Right lobe of liver (tissue), 6 donors: ENCODE results near the gene DUSP18. TPM values are rescaled to one million over a fixed set of nuclear protein-coding genes. Genes with fewer than 3 reads are reported as not detected.

Experiments used
- ATAC-seq, 4 donors: fragments of 200-7000 bp; cut with Tn5 transposase; one replicate each; pipeline ENCODE4 v1.9.1; 2020; ENCODE audit warnings: mild to moderate bottlenecking in 4 of 4, moderate library complexity in 4 of 4
- DNase-seq, 3 donors: peaks; one replicate each; pipeline ENCODE4 v3.0.0-alpha.2; 2020
- H3K27ac ChIP-seq, 3 donors: fragments of 200-600 bp; one replicate each; pipeline ENCODE4 v1.8.0; 2022
- H3K27me3 ChIP-seq, 2 donors: fragments of 200-600 bp; one replicate each; pipeline ENCODE4 v1.8.0; 2022
- H3K36me3 ChIP-seq, 4 donors: fragments of 200-600 bp; sonication (generic) in 1 of 4; one replicate each; pipeline versions ENCODE4 v1.5.1 to v1.8.0; 2017 to 2022; ENCODE audit warnings: control low read depth in 1 of 4
- H3K4me1 ChIP-seq, 4 donors: fragments of 200-600 bp; sonication (generic) in 1 of 4; one replicate each; pipeline versions ENCODE4 v1.5.1 to v1.8.0; 2017 to 2022; ENCODE audit warnings: control low read depth in 1 of 4
- H3K4me3 ChIP-seq, 3 donors: fragments of 200-600 bp; one replicate each; pipeline ENCODE4 v1.8.0; 2022
- H3K9me3 ChIP-seq, 4 donors: fragments of 200-600 bp; sonication (generic) in 1 of 4; one replicate each; pipeline versions ENCODE4 v1.5.1 to v1.8.0; 2017 to 2022; ENCODE audit warnings: control low read depth in 1 of 4
- POLR2A ChIP-seq: fragments of 450-650 bp; IDR thresholded peaks from one replicate; pipeline ENCODE4 v1.6.1; 2017; ENCODE audit warnings: antibody characterized with exemption, mild to moderate bottlenecking
- WGBS: methylation state at CpG from one replicate; pipeline ENCODE4 v1.1.6; 2018; ENCODE audit warnings: low coverage, low lambda C conversion rate; ENCODE audit not compliant: insufficient coverage; ENCODE audit errors: missing lambda C conversion rate; 5-methylcytosine and 5-hydroxymethylcytosine counted together
- intact Hi-C, 2 donors: fragments of 100-400 bp; cut with DNase I; formaldehyde crosslinking; loops; one replicate each; pipeline versions ENCODE4 v1.11.2 to v1.14.1; 2022
- total RNA-seq, 6 experiments: library from RNA; depleted of rRNA in 2 of 6; stranded (reverse); fragments of >200 nt in 2 of 6; fragmentation: NEBNext Ultra II Directional in 3 of 6; extraction: Animal tissue kit (Norgen Biotek cat#: 25700) in 3 of 6; gene quantifications; one replicate each; pipeline versions ENCODE4 v1.1.0 to v1.2.4, GENCODE V29; 2016 to 2023
- TF ChIP-seq, protein P1 (sequence below), 4 donors: fragments of 200-600 bp in 3 of 4; fragments of 450-650 bp in 1 of 4; IDR thresholded peaks; one replicate each; pipeline versions ENCODE4 v1.5.1 to v1.8.0; 2016 to 2022; ENCODE audit warnings: antibody characterized with exemption in 4 of 4, mild to moderate bottlenecking in 2 of 4
- donor health status: DM: no; HTN: yes; CAD: no.
- donor health status: DM: no; HTN: no; CAD: no.
- donor health status: DM: no; HTN: no; CAD: no.
- donor health status: DM: no; HTN: yes; CAD: no.
- donor health status: DM: no; HTN: yes; CAD: no.

Gene DUSP18
- total RNA-seq, 6 experiments from 2014 or later, result 0.97 to 3.1 (median 2.2) TPM

DNA sequence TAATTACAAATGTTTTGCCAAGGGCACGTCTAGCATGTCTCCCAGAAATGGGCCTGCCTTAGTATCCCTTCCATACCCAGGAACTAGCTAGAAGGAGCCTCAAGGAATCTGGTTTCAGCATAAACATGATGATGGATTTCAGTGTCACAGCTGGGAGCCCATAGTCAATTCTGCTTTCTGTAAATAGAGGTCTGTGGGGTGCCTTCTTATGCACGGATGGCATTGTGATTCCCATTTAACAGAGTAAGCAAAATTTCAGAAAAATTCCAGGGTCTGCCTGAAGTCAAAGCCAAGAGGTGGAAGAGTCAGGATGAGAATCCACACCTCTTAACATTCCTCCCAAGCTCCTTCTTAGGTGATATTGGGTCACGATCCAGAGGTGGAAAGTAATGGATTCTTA, 12.1 kb downstream of the DUSP18 start:
- no peak for DNase-seq
- intact Hi-C loops, result no loop called here
- Histone ChIP-seq H3K9me3 (no peaks in the 10 kb centered on the region), H3K27me3 (no peaks in the 10 kb centered on the region), H3K27ac (no peak overlapping the region), H3K4me1 (no peaks in the 10 kb centered on the region), H3K4me3 (no peak overlapping the region), H3K36me3 (no peaks in the 10 kb centered on the region)
- WGBS, result 58% methylated on average over 2 of the region's 3 CpGs
- ATAC-seq, result no peak
- TF ChIP-seq, protein P1, sequence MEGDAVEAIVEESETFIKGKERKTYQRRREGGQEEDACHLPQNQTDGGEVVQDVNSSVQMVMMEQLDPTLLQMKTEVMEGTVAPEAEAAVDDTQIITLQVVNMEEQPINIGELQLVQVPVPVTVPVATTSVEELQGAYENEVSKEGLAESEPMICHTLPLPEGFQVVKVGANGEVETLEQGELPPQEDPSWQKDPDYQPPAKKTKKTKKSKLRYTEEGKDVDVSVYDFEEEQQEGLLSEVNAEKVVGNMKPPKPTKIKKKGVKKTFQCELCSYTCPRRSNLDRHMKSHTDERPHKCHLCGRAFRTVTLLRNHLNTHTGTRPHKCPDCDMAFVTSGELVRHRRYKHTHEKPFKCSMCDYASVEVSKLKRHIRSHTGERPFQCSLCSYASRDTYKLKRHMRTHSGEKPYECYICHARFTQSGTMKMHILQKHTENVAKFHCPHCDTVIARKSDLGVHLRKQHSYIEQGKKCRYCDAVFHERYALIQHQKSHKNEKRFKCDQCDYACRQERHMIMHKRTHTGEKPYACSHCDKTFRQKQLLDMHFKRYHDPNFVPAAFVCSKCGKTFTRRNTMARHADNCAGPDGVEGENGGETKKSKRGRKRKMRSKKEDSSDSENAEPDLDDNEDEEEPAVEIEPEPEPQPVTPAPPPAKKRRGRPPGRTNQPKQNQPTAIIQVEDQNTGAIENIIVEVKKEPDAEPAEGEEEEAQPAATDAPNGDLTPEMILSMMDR (IDR thresholded peaks at IDR 0.05), result no peak
- no peak for TF ChIP-seq POLR2A

- Histone ChIP-seq H3K9me3 (no peaks in the 10 kb centered on the region), H3K27me3 (no peaks in the 10 kb centered on the region), H3K36me3 (no peaks in the 10 kb centered on the region), H3K4me1 (no peaks in the 10 kb centered on the region), H3K4me3 (no peak overlapping the region), H3K27ac (no peak overlapping the region)
- ATAC-seq (no peak), DNase-seq (no peak)
- WGBS, result no CpG with 5 or more reads among the region's 14 CpGs
- TF ChIP-seq, protein P1 (IDR thresholded peaks at IDR 0.05), result no peak
- TF ChIP-seq POLR2A, result no peak
- intact Hi-C loops, result no loop called here
These were observed 13.3 kb downstream of the DUSP18 start for GRCh38 chr22:30654361-30654760.

- intact Hi-C loops, result no loop called here
- ATAC-seq (no peak), DNase-seq (no peak)
- 38% methylated on average over 1 of the region's 2 CpGs for WGBS
- TF ChIP-seq, protein P1 (IDR thresholded peaks at IDR 0.05), result no peak
- TF ChIP-seq POLR2A, result no peak
- Histone ChIP-seq H3K27ac (no peak overlapping the region), H3K4me1 (no peaks in the 10 kb centered on the region), H3K9me3 (no peaks in the 10 kb centered on the region), H3K36me3 (no peaks in the 10 kb centered on the region), H3K4me3 (no peak overlapping the region), H3K27me3 (no peaks in the 10 kb centered on the region)
These were observed 14.8 kb downstream of the DUSP18 start for GRCh38 chr22:30652852-30653251.

DNA sequence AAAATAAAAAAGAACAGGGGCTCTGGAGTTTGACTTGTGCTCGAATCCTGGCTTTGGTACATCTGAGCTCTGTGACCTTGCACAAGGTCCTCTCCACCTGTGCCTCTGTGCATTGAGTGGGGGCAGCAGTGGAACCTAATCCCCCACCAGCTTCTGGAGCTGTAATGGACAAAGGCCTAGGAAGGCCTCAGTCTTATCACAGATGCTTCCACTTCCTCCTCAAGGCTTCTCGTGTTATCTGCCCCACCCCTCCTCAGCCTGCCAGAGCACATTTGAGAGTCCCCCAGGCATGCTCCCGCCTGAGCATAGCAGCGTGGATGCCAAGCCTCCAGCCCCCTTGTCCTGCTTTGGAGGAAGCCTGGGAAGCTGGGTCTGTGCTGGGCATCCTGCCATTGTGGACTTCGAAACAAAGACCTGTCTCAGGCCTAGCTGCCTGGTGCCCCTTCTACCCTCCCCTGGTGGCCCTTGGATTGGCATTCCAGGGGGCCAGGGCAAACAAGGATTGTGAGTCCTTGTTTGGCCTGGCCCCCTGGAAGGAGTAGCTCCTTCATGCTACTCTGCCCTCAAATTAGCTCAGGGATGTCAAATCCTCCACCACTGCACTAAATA, 17.1 kb downstream of the DUSP18 start:
- Histone ChIP-seq H3K36me3 (no peaks in the 10 kb centered on the region), H3K4me3 (no peak overlapping the region), H3K9me3 (no peaks in the 10 kb centered on the region), H3K4me1 (no peaks in the 10 kb centered on the region), H3K27me3 (no peaks in the 10 kb centered on the region), H3K27ac (no peak overlapping the region)
- DNase-seq, result no peak
- no peak for ATAC-seq
- 80% methylated on average over 1 of the region's 5 CpGs for WGBS
- TF ChIP-seq POLR2A, result no peak
- TF ChIP-seq, protein P1 (IDR thresholded peaks at IDR 0.05), result no peak
- intact Hi-C loops, result no loop called here
